ENCODE measurements around the gene ACER3.
"Not testable (repeated sequence)": the region's sequence is repeated elsewhere in the genome, so short reads cannot be mapped to it uniquely, and the experiment has no call there.

Gene ACER3

GRCh38 chr11:76860539-76861475, at the start of gene ACER3:
Gene ACER3, plus strand, starts transcription at chr11:76860918. Its CDS starts 59 bp downstream, at chr11:76860977.
- DNase-seq: peak; percentile 94

GRCh38 chr11:76811259-76811658, 49.5 kb upstream of the ACER3 start:
- DNase-seq: no peak

GRCh38 chr11:76814414-76814813, 46.3 kb upstream of the ACER3 start:
- no peak for DNase-seq

- not testable (repeated sequence) for DNase-seq
These were observed 45.0 kb upstream of the ACER3 start for GRCh38 chr11:76815678-76816077.

- no peak for DNase-seq
These were observed 40.5 kb upstream of the ACER3 start for GRCh38 chr11:76820184-76820566.

- peak; percentile 11 for DNase-seq
These were observed 39.3 kb upstream of the ACER3 start for GRCh38 chr11:76821396-76821795.

- no peak for DNase-seq
These were observed 38.3 kb upstream of the ACER3 start for GRCh38 chr11:76822406-76822805.

GRCh38 chr11:76823481-76824028, 37.2 kb upstream of the ACER3 start:
- peak; percentile 30 for DNase-seq

- peak; percentile 32 for DNase-seq
These were observed 36.4 kb upstream of the ACER3 start for GRCh38 chr11:76824083-76824939.

- peak; percentile 24 for DNase-seq
These were observed 35.6 kb upstream of the ACER3 start for GRCh38 chr11:76824980-76825725.

GRCh38 chr11:76825726-76826396, 34.9 kb upstream of the ACER3 start:
- no peak for DNase-seq

GRCh38 chr11:76826508-76826907, 34.2 kb upstream of the ACER3 start:
- not testable (repeated sequence) for DNase-seq

GRCh38 chr11:76827005-76827404, 33.7 kb upstream of the ACER3 start:
- DNase-seq: not testable (repeated sequence)

GRCh38 chr11:76830639-76831327, 29.9 kb upstream of the ACER3 start:
- no peak for DNase-seq

- DNase-seq: no peak
These were observed 28.9 kb upstream of the ACER3 start for GRCh38 chr11:76831686-76832310.

GRCh38 chr11:76832361-76832760, 28.4 kb upstream of the ACER3 start:
- no peak for DNase-seq

GRCh38 chr11:76834151-76834550, 26.6 kb upstream of the ACER3 start:
- no peak for DNase-seq

- DNase-seq: no peak
These were observed 25.7 kb upstream of the ACER3 start for GRCh38 chr11:76835036-76835435.

- no peak for DNase-seq
These were observed 24.6 kb upstream of the ACER3 start for GRCh38 chr11:76835928-76836612.

GRCh38 chr11:76836613-76837291, 24.0 kb upstream of the ACER3 start:
- no peak for DNase-seq

Measured in activated CD8-positive, alpha-beta memory T cell treated with anti-CD3 and anti-CD28 coated beads for 24 hours (primary cell).